H1 (cell line): ENCODE data around the gene RAD51B. TPM values are rescaled to one million over a fixed set of nuclear protein-coding genes. Genes with fewer than 3 reads are reported as not detected.

ENCODE experiments used
- ASH2L ChIP-seq: fragments of 200-600, 300-600 bp; sonication (generic); IDR thresholded peaks from one replicate; pipeline ENCODE4 v1.7.1; 2017; ENCODE audit warnings: low read length
- CHD7 ChIP-seq: fragments of 300-600 bp; sonication (generic); IDR thresholded peaks from 2 replicates; pipeline ENCODE4 v1.7.1; 2012; ENCODE audit warnings: low read length, moderate library complexity, mild to moderate bottlenecking, inconsistent platforms; ENCODE audit not compliant: insufficient replicate concordance
- NANOG ChIP-seq: IDR thresholded peaks from 2 replicates; pipeline ENCODE4 v1.6.1; 2011; ENCODE audit warnings: low read length, low read depth, mild to moderate bottlenecking, inconsistent platforms; ENCODE audit not compliant: insufficient read depth, poor library complexity, severe bottlenecking
- POLR2AphosphoS5 ChIP-seq: IDR thresholded peaks from 2 replicates; pipeline ENCODE4 v1.6.1; 2011; ENCODE audit warnings: low read depth, low read length
- RBBP5 ChIP-seq: IDR thresholded peaks from 2 replicates; pipeline ENCODE4 v1.7.1; 2012; ENCODE audit warnings: low read depth, mild to moderate bottlenecking, inconsistent platforms, low read length, moderate library complexity, borderline replicate concordance
- SIN3A ChIP-seq, 2 experiments: IDR thresholded peaks in 1 of 2; conservative IDR thresholded peaks in 1 of 2; 2 replicates each; pipeline ENCODE4 v1.6.1; 2011 to 2012; ENCODE audit warnings: low read length in 2 of 2, improper control_type of control experiment in 1 of 2, low read depth in 1 of 2, mild to moderate bottlenecking in 1 of 2
- SIX5 ChIP-seq: IDR thresholded peaks from 2 replicates; pipeline ENCODE4 v1.6.1; 2011; ENCODE audit warnings: mild to moderate bottlenecking, low read depth, low read length
- SUZ12 ChIP-seq: fragments of 200-600 bp; sonication (generic); IDR thresholded peaks from 2 replicates; pipeline ENCODE4 v1.6.1; 2012; ENCODE audit warnings: mild to moderate bottlenecking, inconsistent platforms, low read length, moderate library complexity, mixed read lengths
- USF2 ChIP-seq: IDR thresholded peaks from 2 replicates; pipeline ENCODE4 v1.6.1; 2011; ENCODE audit warnings: low read length, improper control_type of control experiment
- polyA plus RNA-seq, 7 experiments: library from polyadenylated mRNA; depleted of rRNA in 3 of 7; stranded (reverse) in 5 of 7; unstranded in 2 of 7; fragments of >200 nt in 5 of 7; fragments of 200-250 nt in 2 of 7; gene quantifications; 1 replicate in 5 of 7; 2 replicates in 1 of 7; 4 replicates in 1 of 7; pipeline versions ENCODE4 v1.2.1 to v1.2.3, GENCODE V29; 2011 to 2013; ENCODE audit warnings: missing spikeins in 2 of 7, mixed read lengths in 2 of 7
- total RNA-seq: library from RNA; stranded (reverse); fragmentation: NEBNext Ultra II Directional; extraction: Animal tissue kit (Norgen Biotek cat#: 25700); gene quantifications from 2 replicates; pipeline ENCODE4 v1.2.1, GENCODE V29; 2021

Gene RAD51B
- total and polyA plus RNA-seq, 2 of the 8 experiments (the other 6 are each of a cell fraction or from before 2014, with no cell fraction given): 3.9 to 14.9 TPM

- TF ChIP-seq CHD7 (no peak), USF2 (no peak), SIN3A (conservative IDR thresholded peaks at IDR 0.05 in 1 of 2, IDR thresholded peaks at IDR 0.05 in 1 of 2; ENCODE audit: low read depth in 1 of 2, low read length in 2 of 2) (no peak), NANOG (no peak), POLR2AphosphoS5 (no peak), RBBP5 (no peak), SUZ12 (no peak), SIX5 (no peak), ASH2L (no peak)
Measured at GRCh38 chr14:67999705-68000384, 180.3 kb downstream of the RAD51B start (continued).
